Neutrophil (primary cell): ENCODE results near the gene SSB.

Experiments
- H3K27ac ChIP-seq: fragments of 200-600 bp; sonication (generic); 2 replicates; pipeline ENCODE4 v1.5.1; 2016; ENCODE audit warnings: mild to moderate bottlenecking, moderate library complexity
- H3K27me3 ChIP-seq: fragments of 200-600 bp; sonication (generic); 2 replicates; pipeline ENCODE4 v1.6.0; 2016; ENCODE audit warnings: mild to moderate bottlenecking
- H3K36me3 ChIP-seq: fragments of 200-600 bp; sonication (generic); 2 replicates; pipeline ENCODE4 v1.5.1; 2017
- H3K4me1 ChIP-seq, 2 experiments: fragments of 200-600 bp in 1 of 2; sonication (generic) in 1 of 2; 1 replicate in 1 of 2; 2 replicates in 1 of 2; pipeline versions ENCODE4 v1.5.1 to v1.6.1; 2013 to 2016; ENCODE audit warnings: low read depth in 1 of 2, low read length in 1 of 2, mild to moderate bottlenecking in 1 of 2, moderate library complexity in 1 of 2; ENCODE audit not compliant: control insufficient read depth in 1 of 2, insufficient read depth in 1 of 2
- H3K4me3 ChIP-seq, 2 experiments: fragments of 200-600 bp in 1 of 2; sonication (generic) in 1 of 2; 1 replicate in 1 of 2; 2 replicates in 1 of 2; pipeline ENCODE4 v1.5.1; 2013 to 2016; ENCODE audit warnings: low read depth in 1 of 2, low read length in 1 of 2, mild to moderate bottlenecking in 1 of 2, moderate library complexity in 1 of 2
- H3K9me3 ChIP-seq: fragments of 200-600 bp; sonication (generic); 2 replicates; pipeline ENCODE4 v1.5.1; 2016
- CTCF ChIP-seq: fragments of 200-600 bp; sonication (generic); IDR thresholded peaks from 2 replicates; pipeline ENCODE4 v1.5.1; 2016; ENCODE audit warnings: antibody characterized with exemption

The SSB gene

GRCh38 chr2:169798718-169799592 is at the start of gene SSB:
TSS of gene SSB (plus strand) at chr2:169798871. CDS start at chr2:169800961, 2,090 bp downstream.
- no peaks in the 10 kb centered on the region for H3K9me3 ChIP-seq
- H3K27ac ChIP-seq: peak within 1 kb of the TSS; percentile 85
- H3K36me3 ChIP-seq: peaks cover 7% of the 10 kb centered on the region
- peaks cover 9 to 11% of the 10 kb centered on the region in 2 experiments for H3K4me1 ChIP-seq
- peak within 1 kb of the TSS; percentile 59 to 70 for H3K4me3 ChIP-seq
- no peaks in the 10 kb centered on the region for H3K27me3 ChIP-seq
- no peak for TF ChIP-seq CTCF

GRCh38 chr2:169752752-169753151 is 45.9 kb upstream of the SSB start:
- Histone ChIP-seq H3K4me1 (no peaks in the 10 kb centered on the region), H3K27me3 (no peaks in the 10 kb centered on the region), H3K9me3 (no peaks in the 10 kb centered on the region), H3K36me3 (no peaks in the 10 kb centered on the region), H3K27ac (no peak overlapping the region), H3K4me3 (no peak overlapping the region)
- TF ChIP-seq CTCF: no peak

GRCh38 chr2:169755083-169755870 is 43.4 kb upstream of the SSB start:
- no peak overlapping the region for H3K27ac ChIP-seq
- H3K36me3 ChIP-seq: no peaks in the 10 kb centered on the region
- H3K9me3 ChIP-seq: no peaks in the 10 kb centered on the region
- H3K27me3 ChIP-seq: no peaks in the 10 kb centered on the region
- no peak overlapping the region for H3K4me3 ChIP-seq
- TF ChIP-seq CTCF: no peak
- H3K4me1 ChIP-seq: no peaks in the 10 kb centered on the region

GRCh38 chr2:169756342-169756741 is 42.3 kb upstream of the SSB start:
- Histone ChIP-seq H3K4me1 (no peaks in the 10 kb centered on the region), H3K27me3 (no peaks in the 10 kb centered on the region), H3K27ac (no peak overlapping the region), H3K4me3 (no peak overlapping the region), H3K9me3 (no peaks in the 10 kb centered on the region), H3K36me3 (no peaks in the 10 kb centered on the region)
- no peak for TF ChIP-seq CTCF

GRCh38 chr2:169757356-169757755 is 41.3 kb upstream of the SSB start:
- H3K4me1 ChIP-seq: no peaks in the 10 kb centered on the region
- TF ChIP-seq CTCF: no peak

More at GRCh38 chr2:169757356-169757755, 41.3 kb upstream of the SSB start:
- Histone ChIP-seq H3K36me3 (no peaks in the 10 kb centered on the region), H3K27me3 (no peaks in the 10 kb centered on the region), H3K9me3 (no peaks in the 10 kb centered on the region), H3K27ac (no peak overlapping the region), H3K4me3 (no peak overlapping the region)
